ENCODE data around the gene AKIRIN2. TPM values are rescaled to one million over a fixed set of nuclear protein-coding genes. Genes with fewer than 3 reads are reported as not detected.

Gene AKIRIN2
- total RNA-seq, 4 donors from 2014 or later, result 15.3 to 35.4 (median 29.2) TPM

- H3K36me3 ChIP-seq, result peaks cover 12% of the 10 kb centered on the region
- no peaks in the 10 kb centered on the region for H3K27me3 ChIP-seq
- WGBS, result 93% methylated on average over 3 of the region's 3 CpGs
- TF ChIP-seq POLR2AphosphoS5 (IDR thresholded peaks at IDR 0.05) (no peak), POLR2A (IDR thresholded peaks at IDR 0.05) (no peak), EP300 (IDR thresholded peaks at IDR 0.05) (no peak), CTCF (IDR thresholded peaks at IDR 0.05) (no peak)
- H3K9me3 ChIP-seq, result no peaks in the 10 kb centered on the region
- no peak for DNase-seq (ENCODE audit: low spot score in 2 of 2)
- H3K4me3 ChIP-seq, result no peak overlapping the region
- H3K27ac ChIP-seq, result no peak overlapping the region
- peaks cover 6% of the 10 kb centered on the region for H3K4me1 ChIP-seq
Observed at GRCh38 chr6:87683890-87684289, 18.1 kb downstream of the AKIRIN2 start.

DNA sequence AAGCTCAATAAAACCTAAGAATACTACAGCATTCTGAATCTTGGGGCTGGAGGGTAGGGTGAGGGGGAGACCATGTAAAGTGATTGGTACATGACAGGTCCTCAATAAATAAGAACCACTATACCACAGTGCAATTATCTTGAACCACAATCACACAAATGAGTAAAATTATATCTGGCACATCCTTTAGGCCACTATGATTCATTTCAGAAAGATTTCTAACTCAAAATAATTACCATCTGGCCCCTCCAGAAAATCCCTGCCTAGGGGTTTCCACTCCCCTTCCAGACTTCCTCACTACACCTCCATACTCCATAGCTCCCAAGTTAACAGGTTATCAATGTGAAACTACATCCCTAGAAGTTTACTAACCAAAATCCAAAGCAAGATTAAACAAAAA is 19.7 kb downstream of the AKIRIN2 start:
- DNase-seq (ENCODE audit: low spot score in 2 of 2), result no peak
- H3K27me3 ChIP-seq, result no peaks in the 10 kb centered on the region
- no peaks in the 10 kb centered on the region for H3K9me3 ChIP-seq
- TF ChIP-seq POLR2AphosphoS5 (IDR thresholded peaks at IDR 0.05), result no peak
- no peak for TF ChIP-seq EP300 (IDR thresholded peaks at IDR 0.05)
- no peak for TF ChIP-seq CTCF (IDR thresholded peaks at IDR 0.05)
- TF ChIP-seq POLR2A (IDR thresholded peaks at IDR 0.05), result no peak
- peaks cover 20% of the 10 kb centered on the region for H3K36me3 ChIP-seq
- no peak overlapping the region for H3K4me3 ChIP-seq
- no peak overlapping the region for H3K27ac ChIP-seq
- H3K4me1 ChIP-seq, result peaks cover 4% of the 10 kb centered on the region

DNA sequence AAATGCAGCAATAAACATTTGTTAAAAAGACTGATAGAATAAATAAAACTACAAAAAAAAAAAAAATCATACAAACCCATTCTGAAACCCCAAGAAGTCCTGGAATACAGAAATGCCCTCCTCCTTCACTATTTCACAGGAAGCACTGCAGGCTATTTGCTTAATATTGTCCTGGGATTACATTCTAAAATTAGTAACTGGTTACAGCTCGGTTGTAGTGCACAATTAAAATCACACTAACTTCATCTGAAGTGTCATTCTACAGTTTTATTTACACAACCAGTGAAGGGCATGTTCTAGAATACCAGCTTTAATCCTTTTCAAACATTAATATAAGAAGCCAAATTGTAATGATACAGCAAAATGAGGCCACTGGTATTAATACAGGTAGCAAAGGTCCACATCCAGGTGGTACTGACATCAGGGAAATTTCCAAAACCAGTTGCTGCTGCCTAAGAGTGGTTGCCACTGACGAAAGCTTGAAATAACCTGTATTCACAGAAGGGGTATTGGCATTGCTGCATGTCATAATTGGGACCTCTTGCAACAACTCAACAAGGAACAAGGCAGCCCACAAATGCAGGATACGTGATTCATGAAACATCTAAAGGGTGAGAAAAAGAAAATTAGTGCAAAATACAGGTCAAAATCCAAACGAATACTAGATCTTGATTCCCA is 26.9 kb downstream of the AKIRIN2 start:
- 64% methylated on average over 4 of the region's 4 CpGs for WGBS
- Histone ChIP-seq H3K27ac (no peak overlapping the region), H3K4me3 (no peak overlapping the region), H3K36me3 (peaks cover 47% of the 10 kb centered on the region), H3K9me3 (no peaks in the 10 kb centered on the region), H3K27me3 (no peaks in the 10 kb centered on the region), H3K4me1 (no peaks in the 10 kb centered on the region)
- no peak for DNase-seq (ENCODE audit: low spot score in 2 of 2)
- TF ChIP-seq CTCF (IDR thresholded peaks at IDR 0.05), result no peak
- no peak for TF ChIP-seq EP300 (IDR thresholded peaks at IDR 0.05)
- TF ChIP-seq POLR2A (IDR thresholded peaks at IDR 0.05), result no peak
- no peak for TF ChIP-seq POLR2AphosphoS5 (IDR thresholded peaks at IDR 0.05)

- Histone ChIP-seq H3K9me3 (no peaks in the 10 kb centered on the region), H3K27ac (no peak overlapping the region), H3K36me3 (peaks cover 45% of the 10 kb centered on the region), H3K27me3 (no peaks in the 10 kb centered on the region), H3K4me3 (no peak overlapping the region), H3K4me1 (no peaks in the 10 kb centered on the region)
- TF ChIP-seq CTCF (IDR thresholded peaks at IDR 0.05), result no peak
- TF ChIP-seq POLR2A (IDR thresholded peaks at IDR 0.05), result no peak
- no peak for TF ChIP-seq EP300 (IDR thresholded peaks at IDR 0.05)
- no peak for TF ChIP-seq POLR2AphosphoS5 (IDR thresholded peaks at IDR 0.05)
- DNase-seq (ENCODE audit: low spot score in 2 of 2), result no peak
Observed at GRCh38 chr6:87674290-87674689, 27.7 kb downstream of the AKIRIN2 start.

DNA sequence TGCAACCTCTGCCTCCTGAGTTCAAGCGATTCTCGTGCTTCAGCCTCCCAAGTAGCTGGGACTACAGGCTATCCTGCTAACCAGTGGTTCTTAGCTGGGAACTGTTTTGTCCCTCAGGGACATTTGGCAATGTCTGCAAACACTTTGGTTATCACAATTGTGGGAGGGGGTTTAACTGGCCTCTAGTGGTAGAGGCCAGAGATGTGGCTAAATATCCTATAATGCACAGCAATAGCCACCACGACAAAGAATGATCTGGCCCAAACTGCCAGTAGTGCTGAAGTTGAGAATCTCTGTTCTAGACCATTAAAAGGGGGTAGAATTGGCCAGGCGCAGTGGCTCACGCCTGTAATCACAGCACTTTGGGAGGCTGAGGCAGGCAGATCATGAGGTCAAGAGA is 28.8 kb downstream of the AKIRIN2 start:
- TF ChIP-seq POLR2A (IDR thresholded peaks at IDR 0.05) (no peak), POLR2AphosphoS5 (IDR thresholded peaks at IDR 0.05) (no peak), CTCF (IDR thresholded peaks at IDR 0.05) (no peak), EP300 (IDR thresholded peaks at IDR 0.05) (no peak)
- 94% methylated on average over 5 of the region's 5 CpGs for WGBS
- H3K36me3 ChIP-seq, result peaks cover 42% of the 10 kb centered on the region

More for the DNA sequence above, 28.8 kb downstream of the AKIRIN2 start:
- no peak overlapping the region for H3K27ac ChIP-seq
- H3K4me1 ChIP-seq, result no peaks in the 10 kb centered on the region
- H3K27me3 ChIP-seq, result no peaks in the 10 kb centered on the region
- no peak for DNase-seq (ENCODE audit: low spot score in 2 of 2)
- H3K4me3 ChIP-seq, result no peak overlapping the region
- H3K9me3 ChIP-seq, result no peaks in the 10 kb centered on the region
